SJCRH30 (cell line): ENCODE data around the gene IRX4. TPM values are rescaled to one million over a fixed set of nuclear protein-coding genes. Genes with fewer than 3 reads are reported as not detected.
A peak's percentile ranks its signal among the peaks of the same experiment; 100 is the strongest.

Source experiments
- DNase-seq, 2 experiments: peaks; one replicate each; pipeline ENCODE4 v3.0.0-alpha.2; 2015 to 2020
- H3K27ac ChIP-seq: fragments of 250-450 bp; sonication (Bioruptor Pico); 2 replicates; pipeline ENCODE4 v1.5.1; 2020; ENCODE audit warnings: mild to moderate bottlenecking, moderate library complexity
- H3K27me3 ChIP-seq: fragments of 250-450 bp; sonication (Bioruptor Pico); 2 replicates; pipeline ENCODE4 v1.5.1; 2020; ENCODE audit warnings: mild to moderate bottlenecking, moderate library complexity
- H3K36me3 ChIP-seq: fragments of 250-450 bp; sonication (Bioruptor Pico); 2 replicates; pipeline ENCODE4 v1.5.1; 2020; ENCODE audit warnings: mild to moderate bottlenecking, moderate library complexity
- H3K4me1 ChIP-seq: fragments of 250-450 bp; sonication (Bioruptor Pico); 2 replicates; pipeline ENCODE4 v1.5.1; 2020; ENCODE audit warnings: mild to moderate bottlenecking, moderate library complexity
- H3K4me3 ChIP-seq: fragments of 250-450 bp; sonication (Bioruptor Pico); 2 replicates; pipeline ENCODE4 v1.5.1; 2020; ENCODE audit warnings: mild to moderate bottlenecking, moderate library complexity
- H3K9me3 ChIP-seq: fragments of 250-450 bp; sonication (Bioruptor Pico); replicated peaks from 2 replicates; pipeline ENCODE4 v1.5.1; 2020; ENCODE audit warnings: mild to moderate bottlenecking, moderate library complexity
- total RNA-seq: library from RNA; depleted of rRNA; stranded (reverse); fragments of >200 nt; shearing (Covaris generic); gene quantifications from 2 replicates; pipeline ENCODE4 v1.2.3, GENCODE V29; 2014

The IRX4 gene
- total RNA-seq, 1 experiment from 2014 or later, result not detected

GRCh38 chr5:1868886-1869475, 13.7 kb downstream of the IRX4 start:
- Histone ChIP-seq H3K36me3 (no peaks in the 10 kb centered on the region), H3K27ac (no peak overlapping the region), H3K27me3 (no peaks in the 10 kb centered on the region), H3K9me3 (no peaks in the 10 kb centered on the region), H3K4me3 (no peak overlapping the region), H3K4me1 (no peaks in the 10 kb centered on the region)
- no peak for DNase-seq

GRCh38 chr5:1867815-1868143, 14.9 kb downstream of the IRX4 start:
- Histone ChIP-seq H3K4me1 (no peaks in the 10 kb centered on the region), H3K4me3 (no peak overlapping the region), H3K27ac (no peak overlapping the region), H3K36me3 (no peaks in the 10 kb centered on the region), H3K9me3 (no peaks in the 10 kb centered on the region), H3K27me3 (no peaks in the 10 kb centered on the region)
- no peak for DNase-seq

DNA sequence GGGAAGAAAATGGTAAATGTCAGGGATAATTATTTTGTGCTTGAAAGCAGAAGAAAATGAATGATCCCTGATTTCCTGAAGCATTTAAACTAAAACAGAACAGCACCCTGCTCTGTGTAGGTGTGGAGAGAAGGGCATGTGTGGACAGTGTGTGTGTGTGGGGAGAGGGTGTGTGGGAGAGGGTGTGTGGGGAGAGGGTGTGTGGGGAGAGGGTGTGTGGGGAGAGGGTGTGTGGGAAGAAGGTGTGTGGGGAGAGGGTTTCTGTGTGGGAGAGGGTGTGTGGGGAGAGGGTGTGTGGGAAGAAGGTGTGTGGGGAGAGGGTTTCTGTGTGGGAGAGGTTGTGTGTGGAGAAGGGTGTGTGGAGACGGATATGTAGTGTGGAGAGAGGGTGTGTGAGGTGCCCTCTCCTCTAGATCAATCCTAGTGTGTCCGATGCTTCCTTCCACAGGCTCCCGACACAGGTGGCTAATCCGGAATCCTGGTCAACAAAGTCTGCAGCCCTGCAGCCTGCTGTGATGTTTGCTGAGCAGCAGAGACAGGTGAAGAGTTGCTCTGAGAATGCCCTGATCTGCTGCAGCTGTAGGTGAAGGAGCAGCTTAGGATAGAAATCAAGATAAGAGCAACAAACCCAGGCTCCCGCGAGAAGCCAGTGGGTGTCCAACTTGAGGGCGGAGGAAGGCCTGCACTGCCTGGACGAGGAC, 15.5 kb downstream of the IRX4 start:
- Histone ChIP-seq H3K27ac (no peak overlapping the region), H3K36me3 (no peaks in the 10 kb centered on the region), H3K4me3 (no peak overlapping the region), H3K9me3 (no peaks in the 10 kb centered on the region), H3K4me1 (no peaks in the 10 kb centered on the region), H3K27me3 (no peaks in the 10 kb centered on the region)
- DNase-seq, result peak in 1 of 2 experiments; percentile 4

DNA sequence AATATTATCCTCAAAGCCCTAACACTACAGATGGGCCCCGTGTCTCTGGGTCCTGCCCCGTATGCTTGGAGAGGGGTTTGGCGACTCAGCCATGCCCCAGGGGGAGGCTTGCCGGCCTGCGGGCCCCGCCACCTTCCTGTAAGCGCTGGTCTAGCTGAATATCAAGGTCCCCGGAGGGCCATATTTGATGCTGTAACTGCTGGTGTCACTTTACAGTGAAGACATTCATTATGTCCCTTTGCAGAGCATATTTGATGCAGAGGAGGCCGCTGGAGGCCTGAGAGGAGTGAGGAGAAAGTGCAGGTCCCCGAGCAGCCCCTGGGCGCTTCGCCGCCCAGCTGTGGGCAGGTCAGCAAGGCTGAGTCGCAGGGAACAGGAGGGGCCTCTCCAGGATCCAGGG, 16.8 kb downstream of the IRX4 start:
- no peak for DNase-seq
- no peak overlapping the region for H3K27ac ChIP-seq
- no peak overlapping the region for H3K4me3 ChIP-seq
- H3K27me3 ChIP-seq, result no peaks in the 10 kb centered on the region
- H3K4me1 ChIP-seq, result no peaks in the 10 kb centered on the region
- H3K36me3 ChIP-seq, result no peaks in the 10 kb centered on the region
- no peaks in the 10 kb centered on the region for H3K9me3 ChIP-seq

- Histone ChIP-seq H3K9me3 (no peaks in the 10 kb centered on the region), H3K27me3 (no peaks in the 10 kb centered on the region), H3K4me1 (no peaks in the 10 kb centered on the region), H3K4me3 (no peak overlapping the region), H3K36me3 (no peaks in the 10 kb centered on the region), H3K27ac (no peak overlapping the region)
- no peak for DNase-seq
These were observed 17.2 kb downstream of the IRX4 start for GRCh38 chr5:1865486-1865885.

GRCh38 chr5:1864896-1865440, 17.8 kb downstream of the IRX4 start:
- H3K36me3 ChIP-seq, result no peaks in the 10 kb centered on the region
- no peak for DNase-seq
- H3K27me3 ChIP-seq, result no peaks in the 10 kb centered on the region
- no peak overlapping the region for H3K27ac ChIP-seq
- H3K4me3 ChIP-seq, result no peak overlapping the region
- no peaks in the 10 kb centered on the region for H3K9me3 ChIP-seq
- H3K4me1 ChIP-seq, result no peaks in the 10 kb centered on the region

DNA sequence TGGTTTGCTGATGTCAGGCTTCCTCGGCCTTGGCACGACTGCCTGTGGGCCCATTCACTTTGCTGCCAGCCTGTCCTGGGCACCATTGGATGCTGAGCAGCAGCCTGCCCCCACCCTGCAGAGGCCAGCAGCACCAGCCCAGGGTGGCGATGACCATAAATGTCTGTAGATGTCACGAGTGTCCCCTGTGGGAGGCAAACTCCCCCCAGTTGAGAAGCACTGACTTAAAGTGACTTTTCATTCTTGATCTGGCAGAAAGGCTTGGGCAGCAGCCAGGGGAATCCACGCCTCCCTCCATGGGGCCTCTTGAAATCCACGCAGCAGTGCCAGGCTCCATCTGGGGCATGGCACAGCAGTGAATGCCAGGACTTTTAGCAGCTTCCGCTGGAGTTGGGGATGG, 21.8 kb downstream of the IRX4 start:
- Histone ChIP-seq H3K4me1 (no peaks in the 10 kb centered on the region), H3K36me3 (no peaks in the 10 kb centered on the region), H3K4me3 (no peak overlapping the region), H3K9me3 (no peaks in the 10 kb centered on the region), H3K27me3 (no peaks in the 10 kb centered on the region), H3K27ac (no peak overlapping the region)
- no peak for DNase-seq

DNA sequence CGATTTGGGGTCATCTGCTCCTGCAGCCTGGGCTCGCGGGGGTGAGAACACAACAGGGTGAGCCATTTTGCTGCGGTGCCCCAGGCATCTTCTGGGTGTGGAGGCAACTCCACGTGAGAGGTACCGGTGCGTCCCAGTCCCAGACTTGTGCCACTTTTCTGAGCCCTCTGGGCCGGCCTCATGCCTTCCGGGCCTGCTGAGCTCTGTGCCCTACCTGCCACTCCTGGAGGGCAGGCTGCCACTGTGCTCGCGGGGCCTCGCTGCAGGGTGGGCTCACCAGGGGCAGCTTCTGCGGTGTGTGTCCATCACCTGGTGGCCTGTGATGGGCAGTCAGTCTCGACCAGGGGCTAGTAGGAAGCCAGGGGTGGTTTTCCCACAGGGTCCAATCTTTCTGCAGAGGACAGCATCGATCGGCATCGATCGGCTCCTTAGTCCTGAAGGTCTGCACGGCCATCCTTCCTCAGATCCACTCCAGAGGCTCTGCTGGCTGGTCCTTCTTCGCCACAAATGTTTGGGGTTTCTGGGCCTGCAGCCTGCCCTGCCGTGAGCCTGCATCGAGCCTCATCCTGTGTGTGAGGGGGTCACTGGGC, 22.6 kb downstream of the IRX4 start:
- Histone ChIP-seq H3K4me3 (no peak overlapping the region), H3K4me1 (no peaks in the 10 kb centered on the region), H3K9me3 (no peaks in the 10 kb centered on the region), H3K27me3 (no peaks in the 10 kb centered on the region), H3K27ac (no peak overlapping the region), H3K36me3 (no peaks in the 10 kb centered on the region)
- no peak for DNase-seq

DNA sequence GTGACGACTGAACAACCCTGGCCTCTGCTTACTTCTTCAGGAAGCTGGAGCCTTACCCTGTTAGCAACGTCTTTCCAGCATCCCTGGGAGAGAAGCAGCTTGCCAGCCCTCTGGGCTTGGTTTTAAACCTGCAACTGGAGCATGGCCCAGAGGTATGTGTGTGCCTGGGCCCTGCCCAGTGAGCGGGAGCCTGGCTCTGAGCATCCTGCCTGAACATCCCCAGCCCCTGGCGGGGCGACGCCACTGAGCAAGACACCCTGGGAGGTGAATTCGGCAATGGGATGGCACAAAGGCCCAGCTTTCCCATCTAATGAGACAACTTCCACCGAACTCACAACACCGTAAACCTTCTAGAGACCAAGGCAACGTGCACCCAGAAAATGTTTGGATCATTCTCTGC, 23.6 kb downstream of the IRX4 start:
- H3K27ac ChIP-seq, result no peak overlapping the region
- DNase-seq, result no peak
- no peaks in the 10 kb centered on the region for H3K9me3 ChIP-seq
- no peak overlapping the region for H3K4me3 ChIP-seq
- no peaks in the 10 kb centered on the region for H3K27me3 ChIP-seq
- H3K36me3 ChIP-seq, result no peaks in the 10 kb centered on the region
- no peaks in the 10 kb centered on the region for H3K4me1 ChIP-seq

- no peaks in the 10 kb centered on the region for H3K36me3 ChIP-seq
- no peaks in the 10 kb centered on the region for H3K4me1 ChIP-seq
- no peaks in the 10 kb centered on the region for H3K9me3 ChIP-seq
- no peaks in the 10 kb centered on the region for H3K27me3 ChIP-seq
- H3K4me3 ChIP-seq, result no peak overlapping the region
- no peak for DNase-seq
- H3K27ac ChIP-seq, result no peak overlapping the region
These were observed 24.3 kb downstream of the IRX4 start for GRCh38 chr5:1858436-1858835.

DNA sequence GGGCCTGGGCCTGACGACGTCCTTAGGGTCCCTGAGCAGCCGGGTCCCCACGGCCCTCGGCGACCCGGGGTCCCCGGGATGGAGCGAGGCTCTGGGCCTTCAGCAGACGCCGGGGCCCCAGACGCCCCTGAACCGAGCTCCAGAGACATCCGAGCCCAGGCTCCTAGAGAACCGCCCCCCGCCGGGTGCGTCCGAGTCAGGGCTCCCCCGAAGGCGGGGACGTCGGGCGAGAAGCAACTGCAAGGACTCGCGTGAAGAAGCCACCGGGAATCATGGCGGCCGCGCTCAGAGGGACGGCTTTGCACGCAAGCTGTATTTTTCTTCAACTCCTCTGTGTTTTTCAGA, 25.5 kb downstream of the IRX4 start:
- H3K27ac ChIP-seq, result no peak overlapping the region
- DNase-seq, result no peak
- H3K4me3 ChIP-seq, result no peak overlapping the region
- no peaks in the 10 kb centered on the region for H3K4me1 ChIP-seq
- no peaks in the 10 kb centered on the region for H3K9me3 ChIP-seq
- H3K27me3 ChIP-seq, result no peaks in the 10 kb centered on the region
- H3K36me3 ChIP-seq, result no peaks in the 10 kb centered on the region

- no peak for DNase-seq
- no peak overlapping the region for H3K4me3 ChIP-seq
- H3K27me3 ChIP-seq, result no peaks in the 10 kb centered on the region
- H3K36me3 ChIP-seq, result no peaks in the 10 kb centered on the region
- no peaks in the 10 kb centered on the region for H3K9me3 ChIP-seq
- H3K4me1 ChIP-seq, result no peaks in the 10 kb centered on the region
- no peak overlapping the region for H3K27ac ChIP-seq
These were observed 26.0 kb downstream of the IRX4 start for GRCh38 chr5:1856596-1857255.

DNA sequence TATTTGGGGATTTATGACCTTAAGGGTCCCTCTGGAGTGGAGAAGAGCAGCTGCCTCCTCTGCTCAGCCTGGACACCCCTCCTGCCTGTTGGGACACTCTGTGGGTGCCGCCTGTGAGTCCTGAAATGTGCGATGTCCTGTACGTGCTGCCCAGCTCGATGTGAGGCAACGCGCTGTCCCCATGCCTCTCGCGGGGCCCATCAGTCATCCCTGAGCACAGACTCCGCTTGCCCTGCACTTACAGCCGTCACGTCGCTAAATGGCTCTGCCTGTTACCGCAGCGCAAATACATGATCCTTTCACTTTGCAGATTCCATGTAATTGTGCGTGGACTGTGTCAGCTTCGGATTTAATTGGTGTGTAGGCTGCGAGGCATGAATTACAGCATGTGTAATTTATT, 27.1 kb downstream of the IRX4 start:
- no peaks in the 10 kb centered on the region for H3K27me3 ChIP-seq
- H3K4me1 ChIP-seq, result no peaks in the 10 kb centered on the region
- H3K4me3 ChIP-seq, result no peak overlapping the region
- H3K36me3 ChIP-seq, result no peaks in the 10 kb centered on the region
- H3K27ac ChIP-seq, result no peak overlapping the region
- no peak for DNase-seq
- no peaks in the 10 kb centered on the region for H3K9me3 ChIP-seq

GRCh38 chr5:1855075-1855474, 27.6 kb downstream of the IRX4 start:
- Histone ChIP-seq H3K27me3 (no peaks in the 10 kb centered on the region), H3K4me1 (no peaks in the 10 kb centered on the region)

GRCh38 chr5:1853531-1853930, 29.2 kb downstream of the IRX4 start:
- no peaks in the 10 kb centered on the region for H3K4me1 ChIP-seq
- no peaks in the 10 kb centered on the region for H3K9me3 ChIP-seq
- DNase-seq, result no peak
- H3K4me3 ChIP-seq, result no peak overlapping the region
- no peaks in the 10 kb centered on the region for H3K27me3 ChIP-seq
- H3K36me3 ChIP-seq, result no peaks in the 10 kb centered on the region
- no peak overlapping the region for H3K27ac ChIP-seq

More at GRCh38 chr5:1855075-1855474, 27.6 kb downstream of the IRX4 start:
- no peaks in the 10 kb centered on the region for H3K36me3 ChIP-seq
- H3K4me3 ChIP-seq, result no peak overlapping the region
- H3K9me3 ChIP-seq, result no peaks in the 10 kb centered on the region
- DNase-seq, result no peak
- no peak overlapping the region for H3K27ac ChIP-seq
